ACHN (cell line): Measurements from ENCODE around the gene DPYD.

Experiments
- DNase-seq: peaks from one replicate; pipeline ENCODE4 v3.0.0-alpha.2; 2015
- in situ Hi-C: cut with HindIII; loops from 2 replicates; pipeline ENCODE4 v1.10.0; 2017; ENCODE audit warnings: low sequenced_read_pairs, low pct_ligation_motif_present, low pct_unique_long_range_greater_than_20kb

Gene DPYD

GRCh38 chr1:97758541-97759057, 162.2 kb downstream of the DPYD start:
- in situ Hi-C loops: no loop called here
- DNase-seq: no peak

DNA sequence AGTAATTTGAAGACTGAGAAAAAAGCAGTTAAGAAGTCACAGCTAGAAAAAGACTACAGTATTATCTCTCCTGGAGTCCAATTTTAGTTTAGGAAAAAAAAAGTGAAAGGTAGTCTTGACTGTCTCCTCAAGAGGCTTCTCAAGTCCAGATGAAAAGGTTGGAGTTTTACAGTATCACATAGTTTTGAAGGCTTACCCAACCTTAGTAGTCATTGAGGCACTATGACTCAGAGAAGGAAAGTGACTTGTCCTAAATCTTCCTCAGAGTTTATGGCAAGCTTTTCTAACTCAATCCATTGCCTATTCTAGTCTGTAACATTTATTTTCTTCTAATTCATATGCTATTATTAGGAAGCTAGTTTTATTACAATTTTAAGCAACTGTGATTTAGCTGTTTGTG, 174.9 kb downstream of the DPYD start:
- no peak for DNase-seq
- in situ Hi-C loops: no loop called here

DNA sequence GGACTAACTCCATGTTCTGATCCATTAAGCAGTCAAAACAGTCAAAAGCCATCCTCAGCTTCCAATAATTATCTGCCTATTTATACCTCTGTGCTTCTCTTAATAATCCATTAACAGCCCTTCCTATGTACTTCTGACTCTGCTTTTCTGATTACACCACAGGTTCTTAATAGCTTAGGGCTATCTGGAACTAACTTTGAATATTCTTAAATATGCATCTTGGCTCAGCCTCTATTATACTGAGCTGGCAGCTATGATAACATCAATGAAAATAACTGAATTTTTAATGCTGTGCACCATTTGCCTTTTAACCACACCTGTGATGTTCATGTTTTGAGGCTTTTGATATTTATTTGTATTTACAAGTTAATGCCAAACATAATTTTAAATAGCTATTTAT, 175.9 kb downstream of the DPYD start:
- no peak for DNase-seq
- in situ Hi-C loops: no loop called here

DNA sequence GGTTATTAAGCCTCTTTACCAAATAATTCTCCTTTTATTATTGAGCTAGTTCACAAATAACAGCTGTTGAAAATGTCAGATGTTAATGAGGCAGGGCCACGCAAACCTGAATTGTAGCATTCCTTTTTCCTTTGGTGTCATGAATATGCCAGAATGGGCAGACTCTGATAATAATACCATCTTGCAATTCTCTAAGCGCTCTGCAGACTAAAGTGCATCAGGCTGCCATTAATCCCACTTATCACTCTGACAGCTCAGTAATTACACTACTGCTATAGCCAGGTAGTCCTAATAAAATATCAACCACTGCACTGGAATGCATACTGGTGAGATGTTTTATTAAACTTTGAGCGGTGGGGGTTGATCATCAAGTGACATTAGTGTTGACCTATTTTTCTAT, 177.7 kb downstream of the DPYD start:
- in situ Hi-C loops: no loop called here
- DNase-seq: no peak

GRCh38 chr1:97740891-97741290, 179.9 kb downstream of the DPYD start:
- in situ Hi-C loops: no loop called here
- DNase-seq: no peak

- in situ Hi-C loops: no loop called here
- no peak for DNase-seq
Observed at GRCh38 chr1:97739596-97740103, 181.2 kb downstream of the DPYD start.

DNA sequence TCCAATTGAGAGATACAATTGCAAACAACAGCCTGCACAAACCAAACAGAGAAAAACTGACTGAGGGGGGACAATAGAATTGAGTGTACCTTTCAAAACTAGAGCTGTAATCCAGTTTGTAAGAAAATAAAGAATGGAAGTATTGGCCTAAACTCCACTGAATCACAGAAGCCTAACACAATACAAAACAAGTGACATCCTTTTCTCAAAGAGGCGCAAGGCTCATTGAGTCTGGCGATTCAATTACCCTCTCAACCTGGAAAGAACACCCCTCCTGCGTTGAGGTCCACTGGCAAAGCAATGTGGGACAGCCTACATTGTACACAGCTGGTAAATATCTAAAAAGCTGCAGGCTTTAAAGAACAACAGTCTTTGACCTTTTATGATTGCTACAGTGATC, 182.6 kb downstream of the DPYD start:
- no peak for DNase-seq
- in situ Hi-C loops: no loop called here

DNA sequence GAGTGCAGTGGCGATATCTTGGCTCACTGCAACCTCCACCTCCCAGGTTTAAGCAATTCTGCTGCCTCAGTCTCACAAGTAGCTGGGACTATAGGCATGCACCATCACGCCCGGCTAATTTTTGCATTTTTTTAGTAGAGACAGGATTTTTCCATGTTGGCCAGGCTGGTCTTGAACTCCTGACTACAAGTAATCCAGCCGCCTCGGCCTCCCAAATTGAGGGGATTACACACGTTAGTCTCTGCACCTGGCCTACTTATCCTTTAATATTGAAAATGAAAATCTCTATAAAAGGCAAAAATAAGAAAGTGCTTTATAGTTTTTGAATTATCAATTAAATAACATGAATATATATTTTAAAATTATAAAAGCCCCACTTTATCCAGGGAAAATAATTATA, 190.6 kb downstream of the DPYD start:
- in situ Hi-C loops: no loop called here
- DNase-seq: no peak

GRCh38 chr1:97728436-97728835, 192.4 kb downstream of the DPYD start:
- in situ Hi-C loops: no loop called here
- no peak for DNase-seq

GRCh38 chr1:97727029-97727428, 193.8 kb downstream of the DPYD start:
- in situ Hi-C loops: no loop called here
- DNase-seq: no peak

DNA sequence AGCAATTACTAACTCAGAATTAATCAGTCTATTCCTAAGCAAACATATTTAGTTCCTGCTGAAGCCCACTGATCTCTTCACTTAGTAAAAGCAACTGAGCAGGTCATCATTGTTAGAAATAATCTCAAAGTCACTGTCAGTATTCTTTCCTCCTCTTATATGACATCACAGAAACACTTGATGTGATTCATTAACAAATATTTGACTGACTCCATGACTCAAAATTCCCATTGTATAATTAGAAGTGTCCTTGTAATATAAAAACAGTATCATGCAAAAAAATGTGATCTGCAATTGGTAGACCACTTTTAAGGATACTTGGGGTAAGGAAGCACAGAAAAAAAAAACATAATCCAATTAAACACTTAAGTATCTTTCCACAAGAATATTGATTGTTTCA, 194.4 kb downstream of the DPYD start:
- DNase-seq: no peak
- in situ Hi-C loops: no loop called here

- no peak for DNase-seq
- in situ Hi-C loops: no loop called here
Observed at GRCh38 chr1:97721221-97721620, 199.6 kb downstream of the DPYD start.

- in situ Hi-C loops: no loop called here
Observed at GRCh38 chr1:97712980-97713379, 207.9 kb downstream of the DPYD start.

DNA sequence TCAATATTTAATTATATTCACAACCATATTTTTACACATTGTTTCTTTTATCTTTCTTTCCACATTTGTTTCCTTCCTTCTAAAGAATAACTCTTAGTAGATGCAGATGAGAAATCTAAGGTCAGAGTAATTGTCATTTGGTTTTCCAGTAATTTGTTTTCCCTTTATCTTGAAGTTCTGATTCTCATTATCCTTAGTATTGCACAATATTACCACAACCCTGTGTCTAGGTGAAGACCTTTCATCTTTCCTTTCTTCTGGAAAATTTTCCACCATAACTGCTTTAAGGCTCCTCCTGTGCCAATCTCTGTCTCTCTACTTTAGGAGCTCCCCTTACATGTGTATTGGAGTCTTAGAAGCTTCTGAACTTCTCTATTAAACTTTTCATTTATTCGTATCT, 209.0 kb downstream of the DPYD start:
- in situ Hi-C loops: no loop called here
- no peak for DNase-seq

More at GRCh38 chr1:97712980-97713379, 207.9 kb downstream of the DPYD start:
- no peak for DNase-seq

- no peak for DNase-seq
Observed at GRCh38 chr1:97693601-97694000, 227.2 kb downstream of the DPYD start.

GRCh38 chr1:97691325-97691724, 229.5 kb downstream of the DPYD start:
- in situ Hi-C loops: no loop called here
- DNase-seq: no peak

More at GRCh38 chr1:97693601-97694000, 227.2 kb downstream of the DPYD start:
- in situ Hi-C loops: no loop called here

DNA sequence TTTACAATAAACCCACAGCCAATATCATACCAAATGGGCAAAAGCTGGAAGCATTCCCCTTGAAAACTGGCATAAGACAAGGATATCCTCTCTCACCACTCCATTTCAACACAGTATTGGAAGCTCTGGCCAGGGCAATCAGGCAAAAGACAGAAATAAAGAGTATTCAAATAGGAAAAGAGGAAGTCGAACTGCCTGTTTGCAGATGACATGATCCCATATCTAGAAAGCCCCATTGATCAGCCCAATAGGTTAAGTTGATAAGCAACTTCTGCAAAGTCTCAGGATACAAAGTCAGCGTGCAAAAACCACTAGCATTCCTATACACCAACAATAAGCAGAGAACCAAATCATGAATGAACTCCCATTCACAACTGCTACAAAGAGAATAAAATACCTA, 235.5 kb downstream of the DPYD start:
- DNase-seq: no peak
- in situ Hi-C loops: no loop called here

DNA sequence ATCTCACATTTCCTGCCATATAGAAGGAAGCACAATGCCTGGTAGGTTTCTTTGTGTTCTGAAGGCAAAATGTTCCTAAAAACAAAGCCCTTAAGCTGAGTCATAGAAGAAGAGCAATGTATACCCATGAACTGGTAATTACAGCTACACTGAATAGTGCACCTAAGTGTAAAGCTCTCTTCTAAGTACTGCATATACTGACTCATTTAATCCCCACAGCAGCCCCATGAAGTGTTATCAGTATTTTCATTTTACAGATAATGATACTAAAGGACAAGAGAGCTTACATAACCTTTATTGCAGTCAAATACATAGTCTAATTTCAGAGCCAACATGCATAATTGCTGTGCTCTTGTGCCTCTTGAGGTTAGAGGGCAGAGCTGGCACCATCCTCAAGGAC, 239.9 kb downstream of the DPYD start:
- no peak for DNase-seq
- in situ Hi-C loops: no loop called here

DNA sequence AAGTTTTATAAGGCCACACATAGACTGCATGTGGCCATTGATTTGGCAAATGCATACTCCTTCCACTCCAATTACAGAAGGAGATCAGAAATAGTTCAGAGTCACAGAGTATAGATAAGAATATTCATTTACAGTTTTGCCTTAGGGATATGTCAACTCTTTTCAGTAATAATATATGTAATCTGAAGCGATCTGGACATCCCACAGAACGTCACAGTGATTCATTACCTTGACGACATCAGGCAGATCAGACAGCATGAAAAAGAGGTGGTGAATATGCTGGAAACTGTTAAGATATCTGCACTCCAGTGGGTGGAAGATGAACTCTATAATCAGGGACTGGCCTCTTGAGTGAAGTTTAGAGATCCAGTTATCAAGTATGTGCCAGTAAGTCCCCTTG, 240.4 kb downstream of the DPYD start:
- no peak for DNase-seq
- in situ Hi-C loops: no loop called here

- DNase-seq: no peak
- in situ Hi-C loops: no loop called here
Observed at GRCh38 chr1:97677702-97678101, 243.1 kb downstream of the DPYD start.

- DNase-seq: no peak
- in situ Hi-C loops: no loop called here
Observed at GRCh38 chr1:97674517-97674916, 246.3 kb downstream of the DPYD start.
